GM19351 (cell line): ENCODE results near the gene IL22RA2.
A peak's percentile ranks its signal among the peaks of the same experiment; 100 is the strongest.

Experiments
- ATAC-seq: cut with Tn5 transposase; IDR thresholded peaks from one replicate; pipeline ENCODE4 v1.9.1; 2021; ENCODE audit warnings: mild to moderate bottlenecking, moderate library complexity; ENCODE audit not compliant: unreplicated experiment

IL22RA2 gene

DNA sequence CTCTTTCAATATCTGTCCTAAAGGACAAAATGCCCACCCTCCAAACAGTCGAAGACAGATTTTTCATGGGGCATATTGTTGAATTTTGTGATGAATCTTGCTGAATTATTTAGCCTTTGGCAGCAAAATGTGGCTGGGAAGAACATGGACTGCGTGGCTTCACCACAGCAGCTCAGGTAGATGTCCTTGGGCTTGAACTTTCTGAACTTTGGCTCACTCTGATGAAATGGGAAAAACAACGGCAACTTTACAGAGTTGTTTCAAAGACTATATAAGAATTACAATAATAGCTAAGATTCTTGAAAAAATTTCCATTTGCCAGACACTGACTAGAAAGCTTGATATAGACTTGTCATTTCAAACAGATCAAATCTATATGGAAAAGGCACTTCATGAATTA is 75.9 kb downstream of the IL22RA2 start:
- ATAC-seq = no peak

DNA sequence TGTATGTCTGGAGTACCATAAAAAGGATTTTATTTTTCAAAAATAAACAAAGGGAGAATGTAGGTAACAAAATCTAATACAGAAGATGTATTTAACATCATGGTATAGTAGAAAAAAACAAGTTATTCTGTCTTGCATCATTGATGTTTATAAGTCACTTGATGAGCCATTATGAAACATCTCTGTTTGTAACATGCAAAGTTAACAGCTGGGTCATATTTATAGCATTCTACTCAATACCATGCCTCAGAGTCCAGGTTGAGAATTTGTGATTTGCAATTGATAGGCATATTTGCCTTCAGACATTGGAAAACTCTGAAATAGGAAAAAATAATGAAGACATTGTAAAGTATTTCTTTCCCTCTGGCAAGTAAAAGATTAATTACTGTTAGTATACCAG is 76.4 kb downstream of the IL22RA2 start:
- peak; percentile 38 for ATAC-seq

DNA sequence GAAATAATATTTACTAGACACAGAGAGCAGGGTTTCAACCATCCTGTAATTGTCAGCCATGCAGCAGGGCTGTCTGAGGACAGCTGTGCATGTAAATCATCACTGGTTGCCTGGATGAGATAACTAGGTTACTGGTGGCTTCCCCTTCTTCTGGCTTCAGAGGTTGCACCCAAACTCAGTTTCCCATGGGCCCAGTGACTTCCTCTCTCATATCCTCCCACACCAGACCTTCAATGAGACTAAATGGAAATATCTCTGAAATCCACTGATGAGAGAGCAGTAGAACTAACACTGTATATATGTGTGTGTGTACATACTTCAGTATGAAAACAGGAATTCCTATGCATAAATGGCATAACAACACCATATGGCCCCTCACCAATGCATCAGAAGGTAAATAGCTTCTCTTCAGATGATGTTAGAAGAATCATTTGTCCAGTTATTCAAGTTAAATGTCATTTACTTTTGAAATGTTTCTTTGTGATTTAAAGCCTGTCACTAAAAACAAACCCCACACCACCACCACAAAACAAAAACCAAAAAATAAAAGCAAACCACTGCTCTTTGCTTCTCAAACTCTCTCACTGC is 77.7 kb downstream of the IL22RA2 start:
- peak; percentile 80 for ATAC-seq

DNA sequence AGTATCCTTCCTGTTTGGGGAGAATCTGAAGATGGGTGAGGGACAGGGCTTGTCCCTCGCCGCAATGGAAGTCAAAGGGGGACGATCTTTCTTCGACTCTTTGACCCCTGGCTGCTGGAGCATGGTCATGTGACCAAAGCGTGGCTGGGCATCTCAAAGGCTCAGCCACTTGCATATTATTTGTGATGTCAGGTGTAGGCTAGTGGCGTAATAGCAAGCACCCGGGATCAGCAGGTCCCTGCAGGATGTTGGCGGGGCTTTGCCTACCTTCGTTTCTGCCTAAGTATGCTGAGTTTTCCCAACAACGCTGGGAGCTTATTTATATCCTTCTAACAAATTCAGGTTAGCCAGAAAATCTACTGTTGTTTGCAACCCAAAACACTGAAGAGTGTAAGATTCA is 78.4 kb downstream of the IL22RA2 start:
- no peak for ATAC-seq

DNA sequence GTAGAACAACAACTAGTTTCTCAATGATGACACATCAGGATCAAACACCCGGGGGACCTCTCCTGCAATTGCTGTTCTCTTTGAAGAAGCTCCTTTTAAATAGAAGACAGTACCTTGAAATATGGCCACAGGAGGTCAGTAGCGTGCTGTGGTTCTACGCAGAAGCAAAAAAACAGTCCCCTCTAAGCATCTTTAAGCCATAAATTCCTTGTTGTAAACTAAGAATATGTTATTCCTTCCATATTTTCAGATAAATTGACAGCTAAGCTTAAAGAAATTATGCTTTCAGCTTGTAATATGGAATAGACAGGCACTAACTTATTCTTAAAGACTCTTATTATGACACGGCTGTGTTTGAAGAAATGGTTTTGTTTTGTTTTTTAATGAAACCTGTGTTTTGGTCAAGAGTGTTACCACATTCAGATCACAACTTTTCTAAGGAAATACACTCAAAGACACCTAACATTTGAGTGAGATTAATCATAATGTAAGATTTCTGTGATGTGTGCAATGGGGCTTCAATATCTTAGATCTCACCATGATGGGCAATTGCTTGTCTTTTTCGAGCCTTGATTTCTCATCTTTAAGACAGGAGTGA is 78.9 kb downstream of the IL22RA2 start:
- ATAC-seq = no peak
